NCI-H1694 (cell line): ENCODE measurements around the gene METTL27.
A peak's percentile ranks its signal among the peaks of the same experiment; 100 is the strongest.
"Not testable (repeated sequence)": the region's sequence is repeated elsewhere in the genome, so short reads cannot be mapped to it uniquely, and the experiment has no call there.

Experiments used
- DNase-seq: peaks from one replicate; lab custom pipeline; 2025; lab: John Stamatoyannopoulos, UW

Gene METTL27

DNA sequence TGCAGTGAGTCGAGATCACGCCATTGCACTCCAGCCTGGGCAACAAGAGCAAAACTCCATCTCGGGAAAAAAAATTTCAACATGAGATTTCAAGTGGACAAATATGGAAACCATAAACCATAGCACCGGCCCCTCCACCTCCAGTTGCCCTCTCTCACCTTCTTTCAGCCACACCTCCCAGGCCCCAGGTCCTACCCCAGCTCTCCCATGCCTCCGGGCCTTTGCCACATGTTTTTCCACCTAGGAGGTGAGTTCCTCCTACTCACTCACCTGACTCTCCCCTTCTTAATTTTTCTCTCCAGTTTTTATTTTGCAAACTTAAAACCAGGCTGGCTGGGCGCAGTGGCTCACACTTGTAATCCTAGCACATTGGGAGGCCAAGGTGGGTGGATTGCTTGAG is 25.2 kb downstream of the METTL27 start:
- no peak for DNase-seq

DNA sequence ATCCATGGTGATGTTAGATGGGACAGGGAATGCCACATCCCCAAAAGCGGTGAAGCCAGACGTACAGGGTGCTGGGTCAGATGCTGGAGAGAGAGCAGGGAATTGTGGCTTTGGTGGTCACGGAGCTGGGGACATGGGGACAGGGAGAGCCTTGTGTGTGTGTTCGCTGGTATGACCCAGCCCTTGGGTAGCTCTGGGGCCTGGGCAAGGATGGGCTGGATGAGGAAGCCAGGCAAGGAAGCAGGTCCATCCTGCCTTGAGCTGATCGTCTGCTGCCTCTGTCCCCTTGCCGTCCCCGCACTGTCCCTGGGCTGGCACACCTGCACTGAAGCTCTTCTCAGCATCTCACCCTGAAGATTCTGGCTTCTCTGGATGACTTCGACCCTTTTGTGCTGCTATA is 26.9 kb downstream of the METTL27 start:
- DNase-seq: no peak

DNA sequence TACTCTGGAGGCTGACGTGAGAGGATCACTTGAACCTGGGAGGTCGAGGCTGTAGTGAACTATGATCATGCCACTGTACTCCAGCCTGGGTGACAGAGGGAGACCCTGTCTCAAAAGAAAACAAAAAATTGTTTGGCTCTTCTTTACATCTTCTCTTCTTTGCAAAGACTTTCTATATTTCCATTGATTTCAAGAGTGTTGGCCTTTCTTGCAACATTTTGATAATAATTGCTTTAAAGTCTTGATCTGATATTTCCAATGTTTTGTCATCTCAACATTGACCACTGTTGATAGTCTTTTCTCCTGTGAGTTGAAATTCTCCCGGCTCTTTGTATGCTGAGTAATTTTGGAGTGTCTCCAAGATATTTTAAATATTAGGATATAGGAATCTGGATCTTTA is 29.3 kb downstream of the METTL27 start:
- no peak for DNase-seq

DNA sequence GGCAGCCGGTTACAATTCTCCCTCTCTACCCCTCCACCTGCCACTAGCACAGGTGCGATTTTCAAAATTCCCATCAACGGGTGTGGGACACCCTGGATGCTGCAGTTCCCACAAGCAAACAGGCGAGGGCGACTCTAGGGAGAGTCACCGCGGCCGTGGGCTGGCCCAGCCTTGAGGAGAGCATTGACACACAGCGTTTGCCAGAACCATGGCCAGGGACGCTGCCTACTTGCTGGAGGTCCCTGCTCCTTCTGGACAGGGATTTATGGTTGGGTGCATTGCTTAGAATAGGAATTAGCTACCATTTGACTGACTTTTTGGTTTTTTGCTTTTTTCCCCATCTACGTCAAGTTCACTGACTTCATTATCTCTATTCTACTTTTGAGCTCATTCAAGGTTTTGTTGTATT is 30.6 kb downstream of the METTL27 start:
- peak; percentile 51 for DNase-seq

DNA sequence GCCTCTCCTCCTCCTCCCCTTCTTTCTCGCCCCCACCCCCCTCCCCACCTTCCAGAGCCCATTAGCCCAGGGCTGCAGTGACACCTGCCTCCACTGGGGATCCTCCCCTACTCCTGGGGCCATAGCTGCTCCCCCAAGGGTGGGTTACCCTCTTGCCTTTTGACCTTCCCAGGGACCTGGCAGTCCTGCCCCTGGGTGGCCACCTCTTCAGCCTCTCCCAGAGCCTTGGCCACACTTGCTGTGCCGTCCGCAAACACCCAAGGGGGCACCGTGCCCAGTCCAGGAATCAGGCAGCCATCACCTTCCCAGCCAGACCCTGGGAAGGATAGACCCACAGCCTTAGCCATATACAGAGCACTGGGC is 31.3 kb downstream of the METTL27 start:
- DNase-seq: no peak

DNA sequence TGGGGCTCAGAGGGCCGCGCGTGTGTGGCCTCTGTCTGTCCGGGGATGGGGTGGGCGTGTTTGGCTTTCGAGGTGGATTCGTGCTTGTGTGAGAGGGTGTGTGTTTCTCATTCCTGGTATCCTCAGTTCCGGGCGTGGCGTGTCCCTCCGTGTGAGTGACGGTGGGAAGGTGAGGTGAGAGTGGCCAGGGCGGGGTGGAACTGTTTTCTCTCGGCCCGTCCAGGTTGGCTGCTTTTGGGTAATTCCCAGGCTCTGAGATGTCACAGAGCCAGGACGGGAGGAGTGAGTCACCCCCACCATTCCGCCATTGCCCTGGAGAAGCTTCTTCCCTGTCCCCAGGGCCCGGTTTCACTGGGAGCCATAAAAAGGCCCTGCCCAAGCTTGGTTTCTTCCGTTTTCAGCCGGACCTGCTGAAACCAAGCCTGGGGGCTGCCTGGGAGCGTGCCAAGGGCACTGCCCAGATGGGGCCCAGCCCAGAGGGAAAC is 32.8 kb downstream of the METTL27 start:
- DNase-seq: no peak

DNA sequence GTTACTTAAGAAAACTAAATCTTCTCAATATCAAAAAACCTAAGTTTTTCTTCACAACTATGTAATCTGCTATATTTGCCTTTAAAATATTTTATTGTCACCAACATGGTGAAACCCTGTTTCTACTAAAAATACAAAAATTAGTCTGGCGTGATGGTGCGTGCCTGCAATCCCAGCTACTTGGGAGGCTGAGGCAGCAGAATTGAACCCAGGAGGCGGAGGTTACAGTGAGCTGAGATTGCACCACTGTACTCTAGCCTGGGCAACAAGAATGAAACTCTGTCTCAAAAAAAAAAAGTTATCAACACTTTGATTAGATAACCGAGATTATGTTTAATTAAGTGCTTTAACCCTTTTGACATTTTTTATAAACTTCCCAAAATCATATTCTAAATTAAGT is 39.9 kb downstream of the METTL27 start:
- no peak for DNase-seq

DNA sequence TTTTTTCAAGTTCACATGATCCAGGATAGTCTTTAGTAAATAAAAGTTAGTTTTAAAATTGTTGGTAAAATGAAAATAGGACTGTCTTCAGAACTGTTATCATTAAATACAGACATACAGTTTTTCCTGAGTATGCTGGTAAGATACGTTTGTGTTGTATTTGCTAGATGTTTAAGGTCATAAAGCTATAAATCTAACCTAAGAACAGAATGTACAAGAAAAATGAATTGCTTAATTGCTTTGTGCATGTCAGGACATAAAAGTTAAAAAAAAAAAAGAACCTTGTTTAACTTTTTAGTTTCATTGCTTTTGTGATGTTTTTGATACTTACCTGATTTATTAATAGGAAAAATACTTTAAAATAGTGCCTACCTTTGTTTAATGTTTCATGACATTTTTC is 40.7 kb downstream of the METTL27 start:
- DNase-seq: no peak

DNA sequence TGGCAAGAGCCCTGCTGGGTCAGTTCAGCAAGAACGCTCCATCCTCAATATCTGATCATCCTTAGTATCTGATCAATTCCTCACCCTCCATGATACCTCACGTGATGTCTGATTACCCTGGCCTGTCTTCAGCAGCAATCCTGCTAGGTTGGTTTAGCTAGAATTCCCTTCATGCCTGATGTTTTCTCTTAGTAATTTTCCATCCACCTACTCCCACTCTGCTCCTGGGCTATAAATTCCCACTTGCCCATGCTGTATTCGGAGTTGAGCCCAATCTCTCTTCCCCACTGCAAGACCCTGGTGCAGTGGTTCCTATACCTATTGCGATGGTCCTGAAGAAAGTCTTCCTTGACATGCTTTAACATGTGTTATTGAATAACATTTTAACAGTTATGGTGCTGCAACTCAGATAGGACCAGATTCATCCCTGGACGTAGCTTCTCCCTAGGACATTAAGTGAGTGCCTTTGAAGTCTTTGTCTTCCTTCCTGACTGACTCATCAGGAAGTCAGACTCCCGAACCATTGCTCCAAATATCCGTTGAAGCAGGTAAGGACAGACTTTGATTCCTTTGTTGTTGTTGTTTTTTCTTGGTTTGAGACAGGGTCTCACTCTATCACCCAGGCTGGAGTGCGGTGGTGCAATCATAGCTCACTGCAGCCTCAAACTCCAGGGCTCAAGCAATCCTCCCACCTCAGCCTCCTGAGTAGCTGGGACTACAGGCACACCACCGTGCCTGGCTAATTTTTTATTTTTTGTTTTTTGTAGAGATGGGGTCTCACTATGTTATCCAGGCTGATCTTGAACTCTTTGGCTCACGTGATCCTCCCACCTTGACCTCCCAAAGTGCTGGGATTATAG is 42.8 kb downstream of the METTL27 start:
- no peak for DNase-seq

DNA sequence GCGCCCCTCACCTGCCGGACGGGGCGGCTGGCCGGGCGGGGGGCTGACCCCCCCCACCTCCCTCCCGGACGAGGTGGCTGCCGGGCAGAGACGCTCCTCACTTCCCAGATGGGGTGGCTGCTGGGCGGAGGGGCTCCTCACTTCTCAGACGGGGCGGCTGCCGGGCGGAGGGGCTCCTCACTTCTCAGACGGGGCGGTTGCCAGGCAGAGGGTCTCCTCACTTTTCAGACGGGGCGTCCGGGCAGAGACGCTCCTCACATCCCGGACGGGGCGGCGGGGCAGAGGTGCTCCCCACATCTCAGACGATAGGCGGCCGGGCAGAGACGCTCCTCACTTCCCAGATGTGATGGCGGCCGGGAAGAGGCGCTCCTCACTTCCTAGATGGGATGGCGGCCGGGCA is 45.1 kb downstream of the METTL27 start:
- not testable (repeated sequence) for DNase-seq

DNA sequence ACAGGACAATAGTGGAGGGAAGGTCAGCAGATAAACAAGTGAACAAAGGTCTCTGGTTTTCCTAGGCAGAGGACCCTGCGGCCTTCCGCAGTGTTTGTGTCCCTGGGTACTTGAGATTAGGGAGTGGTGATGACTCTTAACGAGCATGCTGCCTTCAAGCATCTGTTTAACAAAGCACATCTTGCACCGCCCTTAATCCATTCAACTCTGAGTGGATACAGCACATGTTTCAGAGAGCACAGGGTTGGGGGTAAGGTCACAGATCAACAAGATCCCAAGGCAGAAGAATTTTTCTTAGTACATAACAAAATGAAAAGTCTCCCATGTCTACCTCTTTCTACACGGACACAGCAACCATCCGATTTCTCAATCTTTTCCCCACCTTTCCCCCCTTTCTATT is 45.7 kb downstream of the METTL27 start:
- DNase-seq: not testable (repeated sequence)

DNA sequence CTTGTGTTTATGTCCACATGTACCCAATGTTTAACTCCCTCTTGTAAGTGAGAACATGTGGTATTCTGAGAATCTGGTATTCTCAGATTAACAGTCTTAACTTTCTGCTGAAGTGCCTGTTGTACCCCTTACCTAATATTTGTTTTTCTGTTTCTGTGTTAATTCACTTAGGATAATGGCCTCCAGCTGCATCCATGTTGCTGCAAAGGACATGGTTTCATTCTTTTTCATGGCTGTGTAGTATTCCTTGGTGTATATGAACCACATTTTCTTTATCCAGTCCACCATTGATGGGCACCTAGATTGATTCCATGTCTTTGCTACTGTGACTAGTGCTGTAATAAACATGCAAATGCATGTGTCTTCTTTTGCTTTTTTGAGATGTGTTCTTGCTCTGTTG is 47.1 kb downstream of the METTL27 start:
- DNase-seq: not testable (repeated sequence)

DNA sequence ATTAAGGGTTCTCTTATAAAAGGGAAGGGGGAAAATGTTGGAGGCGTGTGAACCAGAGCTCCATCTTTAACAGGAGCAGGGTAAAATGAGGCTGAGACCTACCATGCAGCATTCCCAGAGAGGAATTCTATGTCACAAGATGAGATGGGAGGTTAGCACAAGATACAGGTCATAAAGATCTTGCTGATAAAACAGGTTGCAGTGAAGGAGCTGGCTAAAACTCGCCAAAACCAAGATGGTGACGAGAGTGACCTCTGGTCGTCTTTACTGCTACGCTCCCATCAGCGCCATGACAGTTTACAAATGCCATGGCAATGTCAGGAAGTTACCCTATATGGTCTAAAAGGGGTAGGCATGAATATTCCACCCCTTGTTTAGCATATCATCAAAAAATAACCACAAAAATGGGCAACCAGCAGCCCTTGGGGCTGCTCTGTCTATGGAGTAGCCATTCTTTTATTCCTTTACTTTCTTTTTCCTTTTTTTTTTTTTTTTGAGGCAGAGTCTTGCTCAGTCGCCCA is 51.1 kb downstream of the METTL27 start:
- DNase-seq: not testable (repeated sequence)

DNA sequence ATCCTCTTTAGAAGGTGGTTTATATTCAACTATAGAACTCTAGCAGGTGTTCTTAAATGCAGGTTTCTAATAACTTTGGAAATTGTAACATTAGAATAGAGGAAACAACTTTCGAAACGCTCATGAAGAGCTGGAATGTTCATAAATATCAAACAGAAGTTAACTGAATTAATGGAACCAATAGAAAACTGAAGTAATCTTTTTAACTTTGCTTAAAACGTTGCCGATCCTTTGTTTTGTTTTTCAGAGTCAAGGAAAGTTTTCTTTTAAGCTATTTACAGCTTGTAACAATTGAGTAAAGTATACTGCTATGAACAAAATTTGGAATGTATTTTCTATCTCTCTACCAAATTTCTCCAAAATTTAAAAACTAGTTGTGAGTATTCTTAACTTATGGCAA is 53.3 kb downstream of the METTL27 start:
- DNase-seq: no peak

DNA sequence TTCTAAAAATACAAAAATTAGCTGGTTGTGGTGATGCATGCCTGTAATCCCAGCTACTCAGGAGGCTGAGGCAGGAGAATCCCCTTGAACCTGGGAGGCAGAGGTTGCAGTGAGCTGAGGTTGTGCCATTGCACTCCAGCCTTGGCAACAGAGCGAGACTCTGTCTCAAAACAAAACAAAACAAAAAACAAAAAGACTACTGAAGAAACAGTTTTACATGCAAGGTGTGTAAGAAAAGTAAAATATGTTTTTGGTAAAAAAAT is 54.6 kb downstream of the METTL27 start:
- DNase-seq: not testable (repeated sequence)

DNA sequence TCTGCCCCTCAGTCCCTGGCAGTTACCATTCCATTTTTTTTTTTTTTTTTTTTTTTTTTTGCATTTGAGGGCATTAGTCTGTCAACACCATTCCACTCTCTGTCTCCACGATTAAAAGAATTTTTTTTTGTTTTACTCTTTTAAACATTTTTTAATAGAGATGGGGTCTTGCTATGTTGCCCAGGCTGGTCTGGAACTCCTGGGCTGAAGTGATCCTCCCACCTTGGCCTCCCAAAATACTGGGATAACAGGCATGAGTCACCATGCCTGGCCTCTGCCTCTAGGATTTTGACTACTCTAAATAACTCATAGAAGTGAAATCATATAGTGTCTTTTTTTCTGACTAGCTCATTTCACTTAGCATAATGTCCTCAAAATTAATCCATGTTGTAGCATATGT is 55.7 kb downstream of the METTL27 start:
- no peak for DNase-seq
